ENCODE data around the gene EAF1. TPM values are rescaled to one million over a fixed set of nuclear protein-coding genes. Genes with fewer than 3 reads are reported as not detected.

The EAF1 gene
- total RNA-seq, 1 experiment from 2014 or later, result 23.9 TPM

- intact Hi-C loops (cut with micrococcal nuclease; ENCODE audit: unreplicated experiment), result no loop called here
- CTCF ChIA-PET, result no interaction called here
- peaks cover 9% of the 10 kb centered on the region for H3K36me3 Mint-ChIP-seq (ENCODE audit: insufficient read depth, unreplicated experiment)
- no peak for DNase-seq
- no peak overlapping the region for H3K4me3 Mint-ChIP-seq (ENCODE audit: low read depth, unreplicated experiment)
- no peak overlapping the region for H3K27ac Mint-ChIP-seq (ENCODE audit: unreplicated experiment)
- BruUV-seq (replicated peaks), result no TSS peak
- no peaks in the 10 kb centered on the region for H3K27me3 Mint-ChIP-seq (ENCODE audit: unreplicated experiment)
- no peak for TF ChIP-seq CTCF (IDR thresholded peaks at IDR 0.05; ENCODE audit: unreplicated experiment)
- H3K9me3 Mint-ChIP-seq (ENCODE audit: low read depth, unreplicated experiment), result no peaks in the 10 kb centered on the region
- no peaks in the 10 kb centered on the region for H3K4me1 Mint-ChIP-seq (ENCODE audit: low read depth, unreplicated experiment)
Measured at GRCh38 chr3:15440891-15441290, 13.5 kb downstream of the EAF1 start.

- no TSS peak for BruUV-seq (replicated peaks)
- Mint-ChIP-seq H3K27me3 (ENCODE audit: unreplicated experiment) (no peaks in the 10 kb centered on the region), H3K4me1 (ENCODE audit: low read depth, unreplicated experiment) (no peaks in the 10 kb centered on the region), H3K36me3 (ENCODE audit: insufficient read depth, unreplicated experiment) (peaks cover 5% of the 10 kb centered on the region), H3K4me3 (ENCODE audit: low read depth, unreplicated experiment) (no peak overlapping the region), H3K27ac (ENCODE audit: unreplicated experiment) (no peak overlapping the region), H3K9me3 (ENCODE audit: low read depth, unreplicated experiment) (no peaks in the 10 kb centered on the region)
- CTCF ChIA-PET, result interaction anchor here (0.5 to 0.6 kb wide), 2 partner anchors 343 to 1125 kb away, joined by 3 to 5 read pairs; no protein-coding TSS in a partner anchor
- no peak for DNase-seq
- no peak for TF ChIP-seq CTCF (IDR thresholded peaks at IDR 0.05; ENCODE audit: unreplicated experiment)
- intact Hi-C loops (cut with micrococcal nuclease; ENCODE audit: unreplicated experiment), result no loop called here
Measured at GRCh38 chr3:15443826-15444524, 16.6 kb downstream of the EAF1 start.

- Mint-ChIP-seq H3K27me3 (ENCODE audit: unreplicated experiment) (no peaks in the 10 kb centered on the region), H3K4me1 (ENCODE audit: low read depth, unreplicated experiment) (no peaks in the 10 kb centered on the region), H3K36me3 (ENCODE audit: insufficient read depth, unreplicated experiment) (no peaks in the 10 kb centered on the region), H3K9me3 (ENCODE audit: low read depth, unreplicated experiment) (no peaks in the 10 kb centered on the region), H3K27ac (ENCODE audit: unreplicated experiment) (no peak overlapping the region), H3K4me3 (ENCODE audit: low read depth, unreplicated experiment) (no peak overlapping the region)
- CTCF ChIA-PET, result interaction anchor here (0.6 kb wide), 1 partner anchor 14 kb away, joined by 3 read pairs; no protein-coding TSS in a partner anchor
- intact Hi-C loops (cut with micrococcal nuclease; ENCODE audit: unreplicated experiment), result no loop called here
- no TSS peak for BruUV-seq (replicated peaks)
- TF ChIP-seq CTCF (IDR thresholded peaks at IDR 0.05; ENCODE audit: unreplicated experiment), result no peak
- DNase-seq, result no peak
Measured at GRCh38 chr3:15449489-15450224, 22.3 kb downstream of the EAF1 start.

- H3K9me3 Mint-ChIP-seq (ENCODE audit: low read depth, unreplicated experiment), result no peaks in the 10 kb centered on the region
- no peak overlapping the region for H3K27ac Mint-ChIP-seq (ENCODE audit: unreplicated experiment)
- no peak for DNase-seq
- no peak overlapping the region for H3K4me3 Mint-ChIP-seq (ENCODE audit: low read depth, unreplicated experiment)
- H3K36me3 Mint-ChIP-seq (ENCODE audit: insufficient read depth, unreplicated experiment), result no peaks in the 10 kb centered on the region
- intact Hi-C loops (cut with micrococcal nuclease; ENCODE audit: unreplicated experiment), result no loop called here
- TF ChIP-seq CTCF (IDR thresholded peaks at IDR 0.05; ENCODE audit: unreplicated experiment), result no peak
- CTCF ChIA-PET, result interaction anchor here (0.6 kb wide), 1 partner anchor 13 kb away, joined by 3 read pairs; no protein-coding TSS in a partner anchor
- no peaks in the 10 kb centered on the region for H3K4me1 Mint-ChIP-seq (ENCODE audit: low read depth, unreplicated experiment)
- H3K27me3 Mint-ChIP-seq (ENCODE audit: unreplicated experiment), result no peaks in the 10 kb centered on the region
- no TSS peak for BruUV-seq (replicated peaks)
Measured at GRCh38 chr3:15450438-15451215, 23.2 kb downstream of the EAF1 start.
